ENCODE measurements around the gene PTRH2.

PTRH2 gene

GRCh38 chr17:59716427-59716826, 9.2 kb upstream of the PTRH2 start:
- DNase-seq, result no peak

- no peak for DNase-seq
Observed at GRCh38 chr17:59714255-59714654, 7.0 kb upstream of the PTRH2 start.

DNA sequence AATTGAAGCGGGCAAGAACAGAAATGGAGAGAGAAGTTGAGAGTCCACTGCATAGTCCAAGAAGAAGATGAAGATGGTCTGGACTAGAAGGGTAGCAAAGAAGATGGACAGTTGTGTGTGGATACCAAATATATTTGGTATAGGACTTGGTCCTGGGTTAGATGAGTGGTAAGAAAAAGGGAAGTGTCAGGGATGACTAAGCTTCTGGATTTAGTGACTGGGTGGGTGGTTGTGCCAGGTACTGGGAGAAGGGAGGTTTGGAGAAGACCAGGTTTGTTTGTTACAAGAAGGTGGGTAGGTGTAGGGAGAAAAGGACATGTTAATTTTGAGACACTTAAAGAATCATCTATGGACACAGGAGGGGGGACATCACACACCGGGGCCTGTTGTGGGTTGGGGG, 5.6 kb upstream of the PTRH2 start:
- peak; percentile 65 for DNase-seq

DNA sequence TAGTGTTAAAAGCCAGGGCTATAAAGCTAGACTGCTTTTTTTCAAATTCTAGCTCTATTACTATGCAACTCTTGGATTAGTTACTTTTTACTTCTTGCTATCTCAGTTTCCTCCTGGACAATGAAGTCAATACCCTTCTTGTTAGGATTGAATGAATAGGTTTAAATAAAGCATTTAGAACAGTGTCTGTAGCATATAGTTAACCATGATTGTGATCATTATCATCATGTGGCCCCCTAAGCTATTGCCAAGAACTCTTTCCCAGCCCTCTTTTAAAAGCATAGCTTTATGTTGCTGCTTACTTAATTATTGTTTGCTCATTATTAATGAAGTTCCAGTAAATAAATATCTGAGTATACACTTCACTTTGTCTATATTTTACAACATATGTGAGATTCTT, 4.7 kb upstream of the PTRH2 start:
- DNase-seq, result no peak

GRCh38 chr17:59707971-59708430, 771 bp upstream of the PTRH2 start:
- no peak for DNase-seq

- no peak for DNase-seq
Observed at GRCh38 chr17:59702304-59702703, 4.9 kb downstream of the PTRH2 start.

DNA sequence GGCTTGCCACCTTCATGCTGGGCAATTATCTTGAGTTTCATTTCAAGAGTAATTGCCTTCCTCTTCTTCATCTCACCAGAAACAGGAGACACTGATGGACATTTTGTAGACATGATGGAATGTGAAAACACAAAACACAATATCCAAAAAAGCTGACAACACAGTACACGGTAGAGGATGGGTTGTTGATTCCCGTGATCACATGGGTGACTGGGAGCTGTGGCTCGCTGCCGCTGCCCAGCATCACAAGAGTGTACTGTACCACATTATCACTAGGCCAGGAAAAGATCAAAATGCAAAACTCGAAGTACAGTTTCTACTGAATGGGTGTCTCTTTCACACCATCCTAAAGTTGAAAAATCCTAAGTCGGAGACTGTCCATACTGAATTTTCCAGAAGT, 7.4 kb downstream of the PTRH2 start:
- DNase-seq, result no peak

DNA sequence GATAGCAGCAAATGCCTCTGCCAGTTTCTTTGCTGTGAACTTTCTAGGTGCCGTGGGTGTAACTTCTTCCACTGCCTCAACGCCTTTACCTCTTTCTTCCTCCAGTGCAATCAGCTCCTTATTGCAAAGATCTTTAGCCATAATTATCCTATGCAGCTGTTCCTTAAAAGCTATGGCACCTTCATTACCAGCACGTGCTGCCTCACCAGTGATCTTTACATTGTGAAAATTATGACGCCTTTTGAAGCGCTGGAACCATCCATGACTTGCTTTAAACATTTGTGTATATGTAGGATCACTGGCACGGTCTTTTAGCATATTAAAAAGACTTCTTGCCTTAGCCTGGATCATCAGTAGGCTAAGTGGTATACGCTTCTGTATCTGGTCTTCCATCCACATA, 8.0 kb downstream of the PTRH2 start:
- DNase-seq, result no peak

- peak; percentile 13 for DNase-seq
Observed at GRCh38 chr17:59698143-59698542, 9.1 kb downstream of the PTRH2 start.

DNA sequence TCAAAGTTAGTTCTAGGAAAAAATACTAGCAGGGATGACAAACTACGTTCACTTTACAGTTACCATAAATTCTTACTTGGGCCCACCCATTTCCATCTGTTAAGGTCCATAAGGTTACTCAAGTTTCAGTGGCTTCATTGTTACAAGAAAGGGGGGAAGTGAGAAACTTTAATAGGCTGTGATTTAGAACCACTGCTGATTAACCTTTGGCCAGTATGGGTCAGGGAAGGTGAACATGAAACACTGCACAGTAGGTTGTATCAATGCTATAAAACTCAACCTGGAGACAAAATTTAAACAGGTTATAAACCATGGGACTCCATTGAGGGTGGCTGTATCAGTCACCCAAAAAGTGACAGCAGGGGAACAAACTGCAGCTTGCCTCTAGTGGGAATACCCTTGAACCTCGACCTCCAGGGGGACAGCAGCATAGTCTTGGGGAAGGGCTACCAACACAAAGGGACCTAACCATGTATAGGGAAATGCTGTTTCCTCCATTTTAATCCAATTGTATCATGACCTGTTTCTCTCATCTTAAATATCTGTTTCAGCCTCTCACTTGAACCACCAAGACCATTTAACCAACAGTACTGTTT, 10.4 kb downstream of the PTRH2 start:
- peak; percentile 45 for DNase-seq

GRCh38 chr17:59695945-59696681, 11.1 kb downstream of the PTRH2 start:
- DNase-seq, result peak; percentile 69

DNA sequence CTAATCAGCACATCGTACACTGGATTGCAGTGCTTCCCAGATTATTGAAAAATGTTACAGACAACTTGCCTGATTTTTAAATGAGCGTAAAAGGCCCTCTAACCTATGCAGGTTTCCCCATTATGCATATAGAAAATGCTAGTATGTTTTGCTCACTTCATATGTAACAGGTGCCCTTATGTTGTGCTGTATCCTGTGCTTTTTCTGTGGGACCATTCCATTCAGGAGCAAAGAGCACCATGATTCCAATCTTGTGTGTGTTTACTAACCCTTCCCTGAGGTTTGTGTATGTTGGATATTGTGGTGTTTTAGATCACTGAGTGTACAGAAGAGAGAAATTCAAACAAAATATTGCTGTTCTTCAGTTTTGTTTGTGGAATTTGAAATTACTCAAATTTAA, 12.9 kb downstream of the PTRH2 start:
- DNase-seq, result no peak

DNA sequence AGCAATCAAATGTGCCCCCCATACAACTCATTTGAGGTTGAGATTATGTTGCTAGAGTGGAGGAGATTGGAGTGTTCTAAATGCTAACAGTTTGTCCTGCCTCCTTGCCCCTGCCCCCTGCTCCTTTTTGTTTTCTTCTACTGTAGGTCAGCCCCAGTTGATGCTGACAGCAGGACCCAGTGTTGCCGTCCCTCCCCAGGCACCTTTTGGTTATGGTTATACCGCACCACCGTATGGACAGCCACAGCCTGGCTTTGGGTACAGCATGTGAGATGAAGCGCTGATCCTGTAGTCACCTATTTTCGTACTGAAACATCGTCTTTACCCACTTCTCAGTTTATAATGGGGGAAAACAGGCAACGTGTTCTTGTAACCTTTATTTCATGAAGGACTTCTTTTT, 13.6 kb downstream of the PTRH2 start:
- no peak for DNase-seq

GRCh38 chr17:59688496-59688895, 18.7 kb downstream of the PTRH2 start:
- no peak for DNase-seq

DNA sequence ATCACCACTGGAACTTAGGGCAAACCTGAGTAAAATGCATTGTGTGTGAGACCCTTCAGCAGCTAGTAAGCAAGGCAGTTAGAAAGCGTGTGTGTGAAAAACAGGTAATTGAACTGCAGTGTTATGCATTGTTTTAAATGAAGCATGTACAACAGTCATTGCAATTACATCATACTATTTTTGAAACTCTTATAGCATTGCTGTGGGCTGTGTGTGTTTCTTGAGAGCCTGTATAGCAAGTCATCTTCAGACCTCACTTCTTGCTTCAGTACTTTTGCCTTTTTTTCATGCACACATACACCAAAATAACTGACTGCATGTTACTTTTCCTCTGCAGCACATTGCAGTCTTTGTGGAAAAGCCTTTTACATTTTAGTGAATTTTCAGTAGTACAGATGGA, 19.2 kb downstream of the PTRH2 start:
- peak; percentile 24 for DNase-seq

- DNase-seq, result peak; percentile 90
Observed at GRCh38 chr17:59684967-59685366, 22.3 kb downstream of the PTRH2 start.

- no peak for DNase-seq
Observed at GRCh38 chr17:59683283-59683682, 23.9 kb downstream of the PTRH2 start.

- DNase-seq, result no peak
Observed at GRCh38 chr17:59680314-59680713, 26.9 kb downstream of the PTRH2 start.

DNA sequence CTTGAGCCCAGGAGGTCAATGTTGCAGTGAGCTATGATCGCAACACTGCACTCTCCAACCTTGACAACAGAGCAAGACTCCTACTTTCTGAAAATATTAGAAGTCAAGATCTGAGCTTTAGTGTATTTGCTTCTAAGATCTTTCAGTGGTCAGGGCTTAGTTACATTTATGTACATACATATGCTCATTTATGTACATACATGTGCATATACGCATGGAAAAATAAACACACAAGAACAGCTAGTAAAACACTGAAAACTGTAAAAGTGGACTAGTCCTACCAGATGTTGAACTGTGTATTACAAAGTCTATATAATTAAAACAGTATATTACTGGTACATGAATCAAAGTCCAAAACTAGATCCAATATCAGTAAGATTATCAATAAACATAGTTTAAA, 28.3 kb downstream of the PTRH2 start:
- DNase-seq, result no peak

DNA sequence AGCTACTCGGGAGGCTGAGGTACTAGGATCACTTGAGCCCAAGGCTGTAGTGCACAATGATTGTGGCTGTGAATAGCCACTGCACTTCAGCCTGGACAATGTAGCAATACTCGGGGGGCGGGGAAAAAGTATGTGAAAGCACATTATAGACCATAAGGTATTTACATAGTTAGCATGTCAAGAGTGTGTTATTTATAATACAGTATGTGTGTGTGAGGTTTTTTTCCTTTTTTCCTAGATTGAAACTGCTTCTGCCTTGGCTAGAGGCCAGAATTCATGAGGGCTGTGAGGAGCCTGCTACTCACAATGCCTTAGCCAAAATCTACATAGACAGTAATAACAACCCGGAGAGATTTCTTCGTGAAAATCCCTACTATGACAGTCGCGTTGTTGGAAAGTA, 30.5 kb downstream of the PTRH2 start:
- DNase-seq, result no peak

DNA sequence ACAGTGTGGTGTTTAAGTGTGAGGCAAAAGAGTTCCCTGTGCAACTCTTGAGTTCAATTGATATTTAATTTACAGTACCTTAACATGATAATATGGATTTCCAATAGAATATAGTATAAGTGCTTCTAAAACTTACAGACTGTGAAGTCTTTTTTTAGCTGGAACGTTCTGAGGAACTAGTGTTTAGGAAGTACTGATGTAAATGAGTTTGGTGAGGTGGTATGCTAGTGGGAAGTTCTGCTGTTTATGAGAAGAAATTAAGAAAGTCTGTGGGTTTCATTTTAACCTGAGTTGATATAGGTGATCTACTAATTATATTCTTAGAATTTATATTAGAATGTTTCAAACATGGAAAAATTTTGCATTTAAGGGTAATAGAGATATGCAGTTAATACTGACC, 32.0 kb downstream of the PTRH2 start:
- DNase-seq, result no peak

DNA sequence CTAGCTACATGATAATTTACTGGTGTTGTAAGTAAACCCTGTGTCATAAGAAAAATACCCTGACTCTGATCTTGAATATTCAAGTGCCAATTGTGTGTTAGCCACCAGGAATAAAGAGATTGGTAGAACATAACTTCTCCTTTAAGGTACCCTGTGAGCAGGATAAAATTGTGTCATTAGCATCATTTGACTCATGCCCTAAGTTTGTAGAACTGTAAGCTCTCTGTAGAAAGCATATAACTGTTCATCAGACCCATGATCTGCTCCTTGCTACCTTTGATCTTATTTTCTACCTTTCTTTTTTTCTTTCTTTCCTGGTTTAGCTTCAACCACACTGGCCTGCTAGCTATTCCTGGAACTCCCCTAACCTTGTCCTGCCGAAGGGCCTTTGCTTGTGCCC, 35.8 kb downstream of the PTRH2 start:
- DNase-seq, result no peak

- no peak for DNase-seq
Observed at GRCh38 chr17:59669944-59670343, 37.3 kb downstream of the PTRH2 start.

DNA sequence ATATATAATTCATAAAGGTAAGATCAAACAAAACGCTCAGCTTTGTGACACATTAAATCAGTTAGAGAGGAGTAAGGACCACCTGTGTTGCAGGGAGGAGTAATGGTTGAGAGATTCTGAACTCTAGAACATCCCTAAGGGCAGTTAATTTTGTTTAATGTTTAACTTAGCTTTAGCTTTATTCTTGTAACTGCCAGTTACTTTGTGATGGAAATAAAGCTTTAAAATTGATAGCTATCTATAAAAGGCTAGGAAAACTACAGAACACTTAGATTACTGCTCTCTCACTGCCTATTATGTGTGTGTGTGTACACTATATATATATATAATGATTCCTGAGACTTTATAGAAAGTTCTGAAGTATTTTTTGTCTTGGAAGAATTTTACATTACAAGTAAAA, 37.8 kb downstream of the PTRH2 start:
- no peak for DNase-seq

DNA sequence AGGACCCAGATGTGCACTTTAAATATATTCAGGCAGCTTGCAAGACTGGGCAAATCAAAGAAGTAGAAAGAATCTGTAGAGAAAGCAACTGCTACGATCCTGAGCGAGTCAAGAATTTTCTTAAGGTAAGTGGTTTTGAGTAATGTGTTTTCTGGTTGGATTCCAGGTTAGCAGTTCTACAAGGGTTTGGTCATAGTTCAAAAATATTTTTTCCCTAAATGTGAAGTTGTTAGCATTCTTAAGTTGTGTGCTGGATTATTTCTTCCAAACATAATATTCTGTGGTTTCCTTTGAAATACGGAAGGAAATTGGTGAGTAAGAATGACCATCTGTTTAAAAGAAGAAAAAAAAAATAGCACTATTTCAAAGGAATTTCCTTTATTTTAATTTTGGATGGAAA, 38.4 kb downstream of the PTRH2 start:
- no peak for DNase-seq
